DMS 273 (cell line): ENCODE data around the gene TMEM266.

Experiments
- DNase-seq: peaks from one replicate; lab custom pipeline; 2025; ENCODE audit not compliant: unreplicated experiment; lab: John Stamatoyannopoulos, UW

Gene TMEM266

DNA sequence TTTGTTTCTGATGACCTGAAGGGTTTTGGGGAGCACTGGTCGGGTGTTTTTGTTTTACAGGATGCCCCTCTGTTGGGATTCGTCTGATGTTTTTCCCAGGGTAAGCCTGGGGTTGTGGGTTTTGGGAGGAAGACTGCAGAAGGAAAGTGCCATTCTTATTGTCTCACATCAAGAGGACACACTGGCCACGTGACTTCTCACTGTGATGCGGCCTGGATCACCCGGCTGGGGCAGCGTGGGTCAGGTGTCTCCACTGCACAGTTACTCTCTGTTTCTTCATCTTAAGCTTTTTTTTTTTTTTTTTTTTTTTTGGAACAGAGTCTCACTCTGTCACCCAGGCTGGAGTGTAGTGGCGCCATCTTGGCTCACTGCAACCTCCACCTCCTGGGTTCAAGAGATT lies 120.5 kb downstream of the TMEM266 start:
- no peak for DNase-seq

DNA sequence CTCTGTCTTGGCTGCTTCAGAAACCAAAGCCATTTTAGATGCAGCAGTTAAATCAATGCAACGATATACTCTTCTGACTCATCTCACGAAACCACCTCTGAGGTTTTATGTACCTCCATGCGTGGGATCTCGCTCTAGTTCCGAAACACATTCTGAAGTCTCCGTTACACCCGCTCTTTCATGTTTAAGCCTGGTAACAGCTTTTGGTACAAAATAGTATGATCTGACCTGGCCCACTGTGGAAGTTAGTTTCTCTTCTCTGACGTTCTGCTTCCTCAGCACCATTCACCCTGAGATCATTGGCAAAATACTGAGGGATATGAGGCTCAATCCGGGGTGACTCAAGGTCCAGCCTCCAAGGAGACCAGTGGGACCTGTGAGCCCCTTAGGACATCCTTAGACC lies 121.9 kb downstream of the TMEM266 start:
- DNase-seq: no peak

DNA sequence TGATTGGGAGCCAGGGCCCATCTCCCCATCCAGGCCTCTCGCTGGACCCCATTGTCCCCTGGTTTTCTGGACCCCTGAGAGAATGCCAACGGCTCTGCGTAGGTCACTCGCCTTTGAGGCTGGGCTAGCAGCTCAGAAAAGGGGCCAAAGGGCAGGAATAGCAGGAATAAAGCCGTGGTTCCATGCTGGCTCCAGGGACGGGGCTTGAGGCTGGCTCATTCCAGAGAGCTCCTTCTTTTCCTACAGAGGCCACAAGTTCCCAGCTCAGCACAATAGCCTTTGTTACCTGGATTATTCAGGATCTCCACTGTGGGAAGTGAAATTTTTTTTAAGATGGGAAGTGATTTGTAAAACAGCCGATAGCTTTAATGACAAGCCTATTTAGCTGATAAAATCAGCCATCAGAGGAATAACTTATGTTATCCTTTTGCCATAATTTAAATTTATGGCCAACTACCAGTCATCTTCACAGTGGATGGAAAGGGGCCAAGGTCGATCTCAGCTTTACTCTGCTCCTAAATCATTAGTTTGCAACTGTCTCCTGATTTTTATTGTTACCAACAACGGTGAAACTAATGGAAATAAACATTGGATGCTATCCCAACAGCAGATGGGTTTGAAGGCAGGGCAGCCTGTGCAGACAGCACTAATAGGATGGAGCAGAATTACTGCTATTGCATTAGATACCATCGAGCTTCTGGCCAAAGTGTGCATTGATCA lies 124.3 kb downstream of the TMEM266 start:
- DNase-seq: peak; percentile 51

DNA sequence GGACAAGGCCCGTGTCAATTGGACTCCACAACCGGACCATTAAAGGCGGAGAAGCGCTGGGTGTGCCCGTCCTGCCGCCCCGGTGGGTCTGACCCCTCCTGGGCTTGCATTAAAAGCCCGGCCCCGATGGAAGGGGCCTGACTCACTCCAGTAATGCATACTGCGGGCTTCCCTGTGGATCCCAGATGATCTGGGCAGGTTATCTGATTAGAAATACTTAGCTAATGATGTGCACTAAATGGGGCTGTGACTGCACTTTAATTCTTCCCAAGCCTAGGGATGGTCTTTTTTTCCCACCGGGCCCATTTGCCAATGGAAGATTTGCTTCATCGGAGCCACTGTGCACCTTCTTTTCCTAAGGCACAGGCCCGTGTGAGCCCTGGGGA lies 124.9 kb downstream of the TMEM266 start:
- DNase-seq: peak; percentile 51

DNA sequence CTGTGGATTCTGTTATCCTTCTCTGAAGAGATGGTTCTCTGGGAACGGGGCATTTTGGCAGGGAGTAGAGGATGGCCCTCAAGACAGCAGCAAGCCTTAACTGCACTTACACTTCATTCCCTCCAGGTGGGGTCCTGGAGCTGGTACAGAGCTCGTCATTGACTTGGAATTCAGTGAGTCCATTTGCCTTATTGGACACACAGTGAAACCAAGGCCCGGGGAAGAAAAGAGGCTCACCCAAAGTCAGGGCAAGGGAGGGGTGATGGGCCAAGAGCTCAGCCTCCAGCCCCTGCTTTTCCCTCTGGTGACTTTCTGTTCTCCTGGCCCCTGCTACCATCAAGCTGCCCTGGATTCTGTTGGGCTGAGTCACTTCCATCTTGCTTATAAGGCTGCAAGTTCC lies 125.9 kb downstream of the TMEM266 start:
- DNase-seq: peak; percentile 68

DNA sequence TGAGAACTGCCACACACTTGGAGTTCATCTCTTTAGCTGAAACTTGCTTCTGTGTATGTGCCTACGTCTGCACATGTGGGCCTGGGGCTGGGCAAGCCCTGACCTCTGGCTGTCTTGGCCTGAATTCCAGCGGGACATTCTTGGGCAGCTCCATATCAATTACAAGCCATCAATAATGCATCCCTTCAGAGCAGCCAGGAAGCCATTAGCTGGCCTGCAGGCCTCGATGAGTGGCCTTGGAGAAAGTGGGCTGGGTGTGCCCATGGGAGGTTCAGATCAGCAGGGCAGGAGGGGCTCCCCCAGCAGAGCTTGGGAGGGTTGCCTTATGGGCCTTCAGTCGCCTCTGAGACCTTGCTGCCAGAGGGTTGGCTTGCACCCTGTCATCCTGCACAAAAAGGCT lies 127.4 kb downstream of the TMEM266 start:
- DNase-seq: no peak

DNA sequence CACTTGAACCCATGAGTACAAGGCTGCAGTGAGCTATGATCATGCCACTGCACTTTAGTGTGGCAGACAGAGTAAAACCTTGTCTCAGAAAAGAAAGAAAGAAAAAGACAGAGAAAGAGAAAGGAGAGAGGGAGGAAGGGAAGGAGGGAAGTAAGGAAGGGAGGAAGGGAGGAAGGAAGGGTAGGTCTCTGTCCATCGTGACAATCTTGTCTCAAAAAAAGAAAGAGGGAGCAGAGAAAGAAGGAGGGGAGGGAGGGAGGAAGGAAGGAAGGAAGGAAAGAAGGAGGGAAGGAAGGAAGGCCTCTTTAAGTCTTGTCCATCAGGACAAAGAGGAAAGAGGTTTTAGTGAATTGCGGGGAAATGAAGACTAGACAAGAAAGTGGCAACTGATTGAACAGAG lies 129.3 kb downstream of the TMEM266 start:
- DNase-seq: no peak

DNA sequence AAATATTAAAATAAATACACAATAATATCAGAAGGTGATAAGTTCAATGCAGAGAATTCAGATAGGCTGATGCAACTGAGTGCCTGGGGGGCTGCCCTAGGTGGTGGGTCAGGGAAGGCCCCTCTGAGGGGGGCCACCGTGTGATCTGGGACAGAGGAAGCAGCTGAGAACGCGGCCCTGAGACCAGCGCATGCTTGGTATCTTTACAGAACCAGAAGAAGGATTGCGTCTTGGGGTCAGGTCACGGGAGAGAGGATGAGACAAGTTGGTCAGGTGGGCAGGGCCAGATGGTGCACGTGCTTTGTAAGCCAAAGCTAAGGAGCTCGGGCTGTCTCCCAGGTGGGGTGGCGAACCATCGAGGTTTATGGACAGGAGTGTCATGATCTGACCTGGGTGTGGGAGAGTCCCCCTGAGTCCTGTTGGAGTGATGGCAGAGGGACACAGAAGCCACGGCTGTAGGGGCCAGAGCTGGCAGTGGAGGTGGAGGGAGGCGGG lies 130.3 kb downstream of the TMEM266 start:
- DNase-seq: no peak

DNA sequence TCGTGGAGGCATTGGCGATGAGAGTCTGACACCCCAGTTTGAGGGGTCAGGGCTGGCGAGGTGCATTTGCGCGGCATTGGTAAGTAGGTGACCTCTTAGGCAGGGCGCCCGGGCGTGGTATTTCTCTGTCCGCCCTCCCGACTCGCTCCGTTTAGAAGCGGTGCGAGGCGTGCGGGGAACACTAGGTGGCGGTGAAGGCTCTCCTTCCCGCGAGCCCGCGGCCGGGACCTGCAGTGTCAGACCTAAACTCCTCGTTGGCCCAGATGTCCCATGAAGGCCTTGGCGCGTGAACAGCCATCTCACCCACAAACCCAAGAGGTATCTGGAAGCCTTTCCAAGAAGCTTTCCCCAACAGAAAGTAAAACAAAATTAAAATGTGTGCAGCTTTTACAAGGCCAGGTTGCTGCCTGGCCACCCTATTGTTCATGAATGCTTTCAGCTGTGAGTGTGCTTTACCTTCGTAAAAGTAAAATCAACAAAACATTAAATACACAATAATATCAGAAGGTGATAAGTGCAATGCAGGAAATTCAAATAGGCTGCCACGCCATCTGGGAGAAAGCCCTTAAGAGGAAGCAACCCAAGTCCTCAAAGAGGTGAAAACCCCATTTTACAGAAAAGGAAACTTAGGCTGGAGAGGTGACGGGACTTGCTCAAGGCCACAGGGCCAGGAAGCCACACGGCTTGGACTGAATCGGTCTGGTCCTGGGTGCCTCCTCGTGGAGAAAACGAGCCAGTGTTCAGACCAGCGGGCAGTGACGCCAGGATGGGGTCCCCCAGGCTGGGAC lies 131.2 kb downstream of the TMEM266 start:
- peak; percentile 91 for DNase-seq

DNA sequence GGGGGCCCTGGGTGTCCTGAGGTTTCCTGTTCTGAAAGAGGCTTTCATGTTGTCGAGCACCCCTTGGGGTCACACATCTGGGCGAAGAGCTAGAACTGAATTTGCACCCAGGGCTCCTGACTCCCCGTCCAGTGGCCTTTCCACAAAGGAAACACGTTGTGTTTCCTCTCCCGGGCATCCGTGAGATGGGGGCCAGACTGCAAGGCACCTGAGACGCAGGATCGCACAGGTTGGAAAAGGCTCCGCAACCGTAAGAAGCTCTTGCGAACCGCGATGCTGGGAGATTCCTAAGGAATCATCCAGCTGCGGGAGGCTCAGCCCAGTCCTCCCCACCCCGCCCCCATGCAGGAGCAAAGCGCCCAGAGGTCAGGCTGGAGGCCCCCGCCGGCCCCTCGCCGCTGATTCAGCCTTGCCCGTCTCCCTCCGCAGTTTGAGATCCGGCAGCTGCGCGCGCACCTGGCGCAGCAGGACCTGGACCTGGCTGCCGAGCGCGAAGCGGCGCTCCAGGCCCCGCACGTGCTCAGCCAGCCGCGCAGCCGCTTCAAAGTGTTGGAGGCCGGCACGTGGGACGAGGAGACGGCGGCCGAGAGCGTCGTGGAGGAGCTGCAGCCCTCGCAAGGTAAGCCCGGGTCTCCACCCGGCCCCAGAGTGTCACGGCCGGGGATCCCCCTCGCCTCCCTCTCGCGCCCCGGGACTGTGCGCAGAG lies 131.9 kb downstream of the TMEM266 start:
- no peak for DNase-seq

DNA sequence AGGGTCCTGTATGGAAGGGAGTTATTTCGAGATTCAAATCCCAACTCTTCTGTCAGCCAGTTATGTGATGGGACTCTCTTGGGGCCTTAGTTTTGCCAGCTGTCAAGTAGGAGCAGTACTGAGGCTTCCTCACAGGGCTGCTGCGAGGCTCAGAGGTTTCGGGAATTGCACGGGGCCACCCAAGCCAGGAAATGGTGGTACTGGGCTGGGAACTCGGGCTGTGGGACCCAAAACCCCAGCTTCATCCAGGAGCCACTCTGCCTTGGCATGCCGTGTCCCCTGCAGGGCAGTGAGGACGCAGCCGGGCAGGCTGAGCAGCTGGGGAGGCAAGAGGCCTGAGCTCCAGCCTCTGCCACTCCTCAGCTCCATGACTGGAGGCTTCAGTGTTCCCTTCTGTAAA lies 132.9 kb downstream of the TMEM266 start:
- DNase-seq: peak; percentile 10

DNA sequence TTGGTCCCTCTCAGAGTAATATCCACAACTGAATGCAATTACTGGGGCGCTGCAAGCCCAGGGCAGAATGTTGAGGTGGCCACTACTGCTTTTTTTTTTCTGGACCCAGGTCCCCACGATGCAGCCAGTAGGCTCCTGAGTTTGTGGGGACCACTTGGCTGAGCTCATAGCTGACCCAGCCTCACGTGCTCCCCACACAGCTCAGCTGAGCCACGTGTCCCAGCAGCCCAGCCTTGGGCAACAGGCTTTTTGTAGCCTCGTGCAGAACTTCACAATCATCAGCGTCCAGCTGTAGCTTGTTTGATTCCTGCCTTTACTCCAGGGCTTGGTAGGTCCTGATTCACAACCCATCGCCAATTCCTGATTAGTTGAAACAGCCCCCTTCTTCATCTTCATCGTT lies 134.1 kb downstream of the TMEM266 start:
- DNase-seq: no peak

DNA sequence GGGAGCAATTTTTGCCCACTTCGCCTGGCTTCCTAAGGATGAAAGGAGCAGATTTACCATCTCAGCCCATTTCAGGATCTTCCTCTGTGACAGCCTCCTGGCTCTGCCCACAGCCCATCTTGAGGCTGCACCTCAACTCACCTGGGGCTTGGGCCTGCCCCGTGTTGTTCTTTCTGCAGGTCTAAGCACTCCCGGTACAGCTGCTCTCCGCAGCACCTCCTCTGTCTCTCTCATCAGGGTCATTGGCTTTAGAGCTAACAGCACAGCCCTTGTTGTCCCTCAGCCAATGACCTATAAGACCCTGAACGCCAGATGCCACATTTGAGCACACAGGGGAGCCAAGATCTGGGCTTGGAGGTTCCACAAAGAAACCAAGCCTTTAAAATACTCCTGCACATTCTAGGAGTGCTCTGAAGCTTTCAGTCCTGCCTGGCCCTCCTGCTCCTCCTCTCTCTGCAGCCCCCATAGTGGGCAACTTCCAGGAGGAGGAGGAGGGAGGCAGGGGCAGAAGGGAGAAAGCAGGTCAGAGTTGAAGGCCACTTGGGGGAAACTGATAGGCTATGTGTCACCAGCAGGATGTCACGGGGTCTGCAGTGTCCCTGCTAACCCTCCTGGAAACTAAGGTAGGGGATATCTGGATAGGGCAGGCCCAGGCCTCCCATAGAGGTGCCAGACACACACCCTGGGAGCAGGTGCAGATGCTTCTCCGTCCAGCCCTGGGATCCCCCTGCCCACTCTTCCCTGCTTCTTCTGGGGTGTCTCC lies 135.9 kb downstream of the TMEM266 start:
- DNase-seq: no peak

DNA sequence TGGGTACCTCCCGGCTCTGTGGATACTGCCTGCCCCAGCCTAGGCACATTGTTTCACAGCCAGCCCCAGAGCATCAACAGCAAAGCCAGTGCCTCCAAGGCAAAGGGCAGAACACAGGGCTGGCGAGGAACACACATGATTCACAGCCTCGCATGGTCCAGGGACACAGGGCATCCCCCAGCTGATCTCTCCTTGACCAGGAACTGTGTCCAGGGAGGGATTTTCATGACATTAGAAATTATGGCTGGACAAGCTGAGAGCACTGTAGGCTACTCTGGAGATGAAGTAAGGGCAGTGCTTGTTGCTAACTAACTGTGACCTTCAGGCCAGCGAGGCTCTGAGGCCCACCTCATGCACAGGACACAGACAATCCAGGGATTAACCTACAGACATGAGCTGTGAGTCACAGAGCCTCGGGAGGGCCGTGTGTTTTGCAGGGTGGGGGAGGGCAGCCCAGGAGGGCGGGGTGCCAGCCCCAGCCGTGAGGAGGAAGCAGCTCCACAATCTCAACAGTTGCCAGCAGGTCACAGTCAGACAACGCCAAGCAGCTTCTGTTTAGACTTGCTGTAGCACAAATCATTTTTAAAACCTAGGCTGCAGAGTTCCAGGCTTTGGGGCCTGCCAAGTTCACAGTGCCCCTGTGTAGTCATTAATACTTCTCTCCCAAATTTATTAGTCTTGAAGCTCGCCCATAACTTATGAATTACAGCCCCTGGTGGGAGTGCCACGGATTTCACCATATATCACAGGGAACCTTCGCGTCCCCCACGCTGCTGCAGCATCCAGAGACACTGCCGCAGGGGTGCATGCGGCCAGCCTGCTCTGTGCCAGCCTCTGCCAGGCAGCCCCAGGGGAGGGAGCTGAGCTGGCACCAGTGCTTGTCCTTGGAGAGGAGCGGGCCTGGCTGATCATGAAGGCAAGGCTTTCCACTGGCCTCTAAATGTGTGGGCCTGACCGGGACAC lies 136.8 kb downstream of the TMEM266 start:
- peak; percentile 79 for DNase-seq

DNA sequence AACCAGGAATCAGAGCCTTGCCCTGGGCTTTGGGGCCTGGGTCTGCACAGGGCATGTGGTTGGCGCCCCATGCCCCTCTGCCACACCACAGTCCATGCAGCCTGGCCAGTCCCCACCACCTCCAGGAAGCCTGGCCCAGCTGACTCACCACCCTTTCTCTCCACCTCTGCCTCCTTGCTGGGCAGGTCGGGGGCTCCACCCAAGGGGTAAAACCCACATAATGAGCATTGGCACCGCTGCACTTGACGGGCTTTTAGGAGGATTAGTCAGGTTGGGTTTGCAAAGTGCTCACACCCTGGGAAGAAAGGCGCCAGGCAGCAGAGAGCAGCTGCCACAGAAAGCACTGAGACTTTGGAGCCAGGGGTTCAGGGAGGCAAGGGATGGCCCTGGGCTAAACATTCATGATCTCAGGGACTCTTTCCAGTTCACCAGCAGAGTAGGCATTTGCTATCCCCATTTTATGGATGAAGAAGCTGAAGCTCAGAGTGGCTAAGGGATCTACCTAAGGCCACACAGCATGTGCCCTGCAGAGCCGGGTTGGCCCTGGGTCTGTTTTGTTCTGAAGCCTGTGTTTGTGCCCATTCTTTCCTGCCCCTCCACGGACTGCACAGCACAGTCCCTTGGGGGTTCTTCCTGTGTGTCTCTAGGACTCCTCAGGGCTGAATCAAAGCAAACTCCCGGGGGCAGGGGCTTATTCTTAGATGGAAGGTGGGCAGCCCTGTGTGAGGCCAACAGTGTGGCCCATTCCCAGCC lies 138.1 kb downstream of the TMEM266 start:
- peak; percentile 14 for DNase-seq

DNA sequence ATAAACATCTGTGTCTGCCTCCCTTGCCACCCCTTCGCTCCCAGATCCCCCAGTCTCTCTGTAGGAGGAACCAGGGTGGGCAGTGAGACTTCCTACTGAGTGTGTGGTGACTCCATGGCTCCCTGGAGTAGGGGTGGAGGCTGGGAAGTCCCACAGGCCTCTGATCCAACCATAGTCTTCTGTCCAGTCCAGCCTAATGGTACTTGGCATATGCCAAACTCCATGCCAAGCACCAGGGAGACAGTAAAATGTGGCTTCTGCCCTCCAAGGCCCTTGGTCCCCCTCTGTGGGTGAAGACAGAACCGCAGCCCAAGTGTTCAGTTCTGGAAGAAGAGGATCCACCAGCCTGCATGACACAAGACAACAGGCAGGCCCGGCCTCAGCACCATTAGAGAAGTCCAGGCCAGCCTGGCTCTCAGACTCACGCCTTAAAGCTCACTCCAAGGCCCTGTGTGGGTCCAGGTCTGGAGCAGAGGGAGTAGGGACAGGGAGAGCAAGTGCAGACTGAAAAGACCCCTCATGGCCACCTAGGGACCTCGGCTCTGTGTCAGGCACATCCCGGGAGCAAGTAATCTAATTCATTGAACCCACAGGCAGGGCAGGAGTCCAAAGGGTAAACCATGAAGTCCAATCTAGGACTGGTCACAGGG lies 138.8 kb downstream of the TMEM266 start:
- DNase-seq: no peak

DNA sequence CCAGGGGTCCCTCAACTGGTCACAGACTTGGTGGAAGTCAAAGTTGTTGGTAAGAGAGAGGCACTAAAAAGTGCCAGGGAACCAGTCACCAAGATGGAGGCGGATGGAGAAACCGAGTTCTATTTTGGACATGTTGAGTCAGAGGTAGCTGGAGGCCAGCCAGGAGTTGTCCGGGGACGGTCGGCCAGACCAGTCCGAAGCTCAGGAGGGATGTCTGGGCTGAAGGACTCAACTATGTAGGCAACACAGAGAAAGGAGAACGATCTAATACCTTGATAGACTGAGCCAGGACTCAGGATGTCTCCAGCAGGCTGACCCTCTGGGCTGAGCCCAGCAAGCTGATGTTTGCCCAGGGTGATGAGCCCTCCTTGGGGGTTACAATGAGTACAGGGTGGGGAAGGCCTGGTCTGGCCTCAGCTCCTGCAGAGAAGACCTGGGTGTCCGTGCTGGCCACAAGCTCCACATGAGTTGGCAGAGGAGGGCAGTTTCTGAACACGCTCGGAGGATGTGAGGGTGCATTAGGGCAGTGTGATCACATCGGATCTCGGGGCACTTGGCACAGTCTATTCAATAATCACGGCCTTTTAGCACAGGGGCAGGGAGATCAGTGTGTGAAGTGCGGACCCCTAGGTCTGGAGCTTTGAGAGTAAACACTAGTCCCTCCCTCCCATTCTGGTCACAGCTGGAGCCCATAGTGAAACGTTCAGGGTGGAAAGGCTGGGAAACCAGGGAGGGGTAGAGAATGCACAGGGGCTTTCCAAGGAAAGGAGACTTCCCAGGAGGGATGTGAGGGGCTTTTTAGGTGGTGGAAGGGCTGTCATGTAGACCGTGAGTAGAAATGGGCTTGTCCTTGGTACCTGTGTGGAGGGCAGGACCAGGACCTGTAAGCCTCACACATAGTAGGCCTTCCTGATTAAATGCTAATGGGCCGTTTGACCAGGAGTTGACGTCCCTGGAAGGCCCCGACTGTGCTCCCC lies 139.6 kb downstream of the TMEM266 start:
- no peak for DNase-seq

DNA sequence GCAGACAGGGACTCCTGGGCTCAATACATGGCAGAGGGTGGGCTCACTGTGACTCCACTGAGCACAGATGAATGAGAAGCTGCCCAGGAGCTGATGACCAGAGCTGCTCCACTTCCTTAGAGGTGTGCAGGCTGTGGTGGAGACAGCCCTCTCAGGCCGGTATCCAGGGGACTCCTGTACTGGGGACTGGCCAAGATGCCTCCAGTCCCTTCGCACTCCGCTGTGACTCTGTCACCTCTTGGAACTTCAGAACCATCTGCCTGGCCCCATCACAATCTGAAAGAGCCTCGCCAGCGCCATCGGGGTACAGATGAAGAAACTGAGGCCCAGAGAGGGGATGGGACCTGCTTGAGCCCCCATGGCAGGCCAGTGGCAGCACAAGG lies 140.3 kb downstream of the TMEM266 start:
- DNase-seq: no peak
